Measurements from ENCODE around the gene TMEM190. TPM values are rescaled to one million over a fixed set of nuclear protein-coding genes. Genes with fewer than 3 reads are reported as not detected.

TMEM190 gene
- total RNA-seq, 1 donor from 2014 or later: 2.5 TPM

DNA sequence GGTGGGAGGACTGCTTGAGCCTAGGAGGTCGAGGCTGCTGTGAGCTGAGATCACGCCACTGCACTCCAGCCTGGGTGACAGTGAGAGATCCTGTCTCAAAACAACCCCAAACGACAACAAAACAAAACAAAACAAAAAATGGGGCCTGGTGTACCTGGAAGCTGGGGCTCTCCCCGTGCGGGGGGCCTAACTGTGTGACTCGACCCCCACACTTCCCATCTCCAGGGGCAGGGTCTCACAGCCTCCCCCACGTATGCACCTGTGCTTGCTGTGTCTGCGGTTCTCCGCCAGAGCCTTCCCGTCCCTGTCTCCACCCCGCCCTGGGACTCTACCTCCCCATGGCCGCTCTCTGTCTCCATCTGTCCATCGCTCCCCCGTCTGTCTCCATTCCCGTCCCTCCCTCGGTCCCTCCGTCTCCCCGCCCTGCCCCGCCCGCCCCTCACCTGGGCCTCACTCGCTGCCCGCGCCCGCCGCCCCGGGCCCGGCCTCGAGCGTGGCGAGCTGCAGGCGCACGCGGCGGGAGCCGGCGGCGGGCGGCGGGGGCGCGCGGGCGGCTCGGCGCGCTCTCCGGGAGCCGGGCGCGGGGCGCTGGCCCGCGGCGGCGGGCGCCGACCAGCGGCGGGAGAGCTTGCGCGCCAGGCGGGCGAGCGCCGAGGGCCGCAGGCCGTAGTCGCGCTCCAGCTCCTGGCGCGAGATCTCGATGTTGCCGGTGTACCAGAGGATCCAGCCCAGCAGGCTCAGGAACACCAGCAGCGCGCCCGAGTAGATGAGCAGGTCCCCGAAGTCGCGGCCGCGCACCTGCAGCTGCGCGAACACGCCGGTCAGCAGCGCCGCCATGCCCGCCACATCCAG is 6.9 kb downstream of the TMEM190 start:
- Histone ChIP-seq H3K4me3 (ENCODE audit: insufficient read depth, low read depth, low read length) (peak overlapping the region; percentile 41), H3K27me3 (ENCODE audit: insufficient read depth, low read length) (no peaks in the 10 kb centered on the region), H3K79me2 (ENCODE audit: insufficient read depth, low read length) (peaks cover 28% of the 10 kb centered on the region), H3K27ac (ENCODE audit: low read depth, low read length) (no peak overlapping the region), H3K4me1 (ENCODE audit: insufficient read depth, low read length) (peaks cover 31% of the 10 kb centered on the region), H2AFZ (ENCODE audit: low read depth, low read length) (peak overlapping the region; percentile 79), H4K20me1 (ENCODE audit: insufficient read depth, low read length) (peaks cover 27% of the 10 kb centered on the region), H3K9me3 (ENCODE audit: insufficient read depth, low read depth, low read length) (no peaks in the 10 kb centered on the region), H3K36me3 (ENCODE audit: insufficient read depth, low read length) (peaks cover 10% of the 10 kb centered on the region), H3K4me2 (ENCODE audit: low read length) (peak overlapping the region; percentile 97), H3K9ac (ENCODE audit: low read length) (peak overlapping the region; percentile 98)
- FAIRE-seq: no peak
- Mint-ChIP-seq H3K4me3 (ENCODE audit: unreplicated experiment) (peak overlapping the region; percentile 80), H3K27me3 (ENCODE audit: low read depth, unreplicated experiment) (peaks cover 2% of the 10 kb centered on the region), H3K9me3 (ENCODE audit: unreplicated experiment) (peaks cover 2% of the 10 kb centered on the region), H3K36me3 (ENCODE audit: low read depth, unreplicated experiment) (peaks cover 21% of the 10 kb centered on the region), H3K4me1 (ENCODE audit: low read depth, unreplicated experiment) (peaks cover 15% of the 10 kb centered on the region), H3K27ac (ENCODE audit: unreplicated experiment) (peak overlapping the region; percentile 62)
- TF ChIP-seq, protein P1, sequence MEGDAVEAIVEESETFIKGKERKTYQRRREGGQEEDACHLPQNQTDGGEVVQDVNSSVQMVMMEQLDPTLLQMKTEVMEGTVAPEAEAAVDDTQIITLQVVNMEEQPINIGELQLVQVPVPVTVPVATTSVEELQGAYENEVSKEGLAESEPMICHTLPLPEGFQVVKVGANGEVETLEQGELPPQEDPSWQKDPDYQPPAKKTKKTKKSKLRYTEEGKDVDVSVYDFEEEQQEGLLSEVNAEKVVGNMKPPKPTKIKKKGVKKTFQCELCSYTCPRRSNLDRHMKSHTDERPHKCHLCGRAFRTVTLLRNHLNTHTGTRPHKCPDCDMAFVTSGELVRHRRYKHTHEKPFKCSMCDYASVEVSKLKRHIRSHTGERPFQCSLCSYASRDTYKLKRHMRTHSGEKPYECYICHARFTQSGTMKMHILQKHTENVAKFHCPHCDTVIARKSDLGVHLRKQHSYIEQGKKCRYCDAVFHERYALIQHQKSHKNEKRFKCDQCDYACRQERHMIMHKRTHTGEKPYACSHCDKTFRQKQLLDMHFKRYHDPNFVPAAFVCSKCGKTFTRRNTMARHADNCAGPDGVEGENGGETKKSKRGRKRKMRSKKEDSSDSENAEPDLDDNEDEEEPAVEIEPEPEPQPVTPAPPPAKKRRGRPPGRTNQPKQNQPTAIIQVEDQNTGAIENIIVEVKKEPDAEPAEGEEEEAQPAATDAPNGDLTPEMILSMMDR (IDR thresholded peaks at IDR 0.05; ENCODE audit: insufficient read depth, low read depth, low read length): no peak
- TF ChIP-seq EZH2 (IDR thresholded peaks at IDR 0.05; ENCODE audit: insufficient read depth, low read length): no peak
- DNase-seq (ENCODE audit: low read depth): peak; percentile 56

GRCh38 chr19:55384131-55384919 is 7.7 kb downstream of the TMEM190 start, which contains the start of gene TMEM238:
TMEM238 (minus strand) TSS chr19:55384292; CDS start chr19:55384259, 33 bp downstream.
- H3K9me3 ChIP-seq (ENCODE audit: insufficient read depth, low read depth, low read length): no peaks in the 10 kb centered on the region
- peaks cover 36% of the 10 kb centered on the region for H3K79me2 ChIP-seq (ENCODE audit: insufficient read depth, low read length)
- no peak for TF ChIP-seq EZH2 (IDR thresholded peaks at IDR 0.05; ENCODE audit: insufficient read depth, low read length)
- TF ChIP-seq, protein P1 (IDR thresholded peaks at IDR 0.05; ENCODE audit: insufficient read depth, low read depth, low read length): no peak
- H3K4me1 Mint-ChIP-seq (ENCODE audit: low read depth, unreplicated experiment): peaks cover 21% of the 10 kb centered on the region
- FAIRE-seq: no peak
- H4K20me1 ChIP-seq (ENCODE audit: insufficient read depth, low read length): peaks cover 35% of the 10 kb centered on the region
- peaks cover 2% of the 10 kb centered on the region for H3K9me3 Mint-ChIP-seq (ENCODE audit: unreplicated experiment)
- H3K27me3 ChIP-seq (ENCODE audit: insufficient read depth, low read length): no peaks in the 10 kb centered on the region
- peak within 1 kb of the TSS; percentile 95 for H3K4me3 ChIP-seq (ENCODE audit: insufficient read depth, low read depth, low read length)
- H2AFZ ChIP-seq (ENCODE audit: low read depth, low read length): peak within 1 kb of the TSS; percentile 79
- peaks cover 2% of the 10 kb centered on the region for H3K27me3 Mint-ChIP-seq (ENCODE audit: low read depth, unreplicated experiment)
- peak within 1 kb of the TSS; percentile 98 for H3K9ac ChIP-seq (ENCODE audit: low read length)
- no peak for DNase-seq (ENCODE audit: low read depth)
- H3K4me1 ChIP-seq (ENCODE audit: insufficient read depth, low read length): peaks cover 39% of the 10 kb centered on the region
- peak within 1 kb of the TSS; percentile 98 for H3K27ac Mint-ChIP-seq (ENCODE audit: unreplicated experiment)
- H3K36me3 ChIP-seq (ENCODE audit: insufficient read depth, low read length): peaks cover 19% of the 10 kb centered on the region
- H3K27ac ChIP-seq (ENCODE audit: low read depth, low read length): peak within 1 kb of the TSS; percentile 93
- H3K4me2 ChIP-seq (ENCODE audit: low read length): peak within 1 kb of the TSS; percentile 97
- peak within 1 kb of the TSS; percentile 100 for H3K4me3 Mint-ChIP-seq (ENCODE audit: unreplicated experiment)
- peaks cover 22% of the 10 kb centered on the region for H3K36me3 Mint-ChIP-seq (ENCODE audit: low read depth, unreplicated experiment)

All from astrocyte (in vitro differentiated cells and primary cell).